SH-SY5Y (cell line): ENCODE data around the gene NIP7.

ENCODE experiments used
- GATA2 ChIP-seq: IDR thresholded peaks from 2 replicates; pipeline ENCODE4 v1.6.1; 2011; ENCODE audit warnings: mild to moderate bottlenecking, low read depth, low read length
- GATA3 ChIP-seq: IDR thresholded peaks from 2 replicates; pipeline ENCODE4 v1.6.1; 2011; ENCODE audit warnings: low read depth, mild to moderate bottlenecking, low read length, moderate library complexity

DNA sequence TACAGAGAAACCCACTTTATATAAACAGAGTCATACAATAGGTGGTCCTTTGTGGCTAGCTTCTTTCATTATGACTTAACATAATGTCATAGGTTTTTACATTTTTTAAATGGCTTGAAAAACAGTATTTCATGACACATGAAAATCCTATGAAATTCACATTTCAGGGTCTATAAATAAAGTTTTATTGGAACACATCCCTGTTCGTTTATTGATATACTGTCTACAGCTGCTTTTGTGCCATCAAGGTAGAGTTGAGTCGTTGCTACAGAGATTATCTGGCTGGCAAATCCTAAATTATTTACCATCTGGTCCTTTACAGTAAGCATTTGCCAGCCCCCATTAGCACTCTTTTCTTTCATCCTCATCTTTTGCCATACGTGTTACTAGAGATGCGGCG is 26.1 kb upstream of the NIP7 start:
- no peak for TF ChIP-seq GATA3
- no peak for TF ChIP-seq GATA2
